Measurements from ENCODE around the gene CCDC110.
A peak's percentile ranks its signal among the peaks of the same experiment; 100 is the strongest.

DNA sequence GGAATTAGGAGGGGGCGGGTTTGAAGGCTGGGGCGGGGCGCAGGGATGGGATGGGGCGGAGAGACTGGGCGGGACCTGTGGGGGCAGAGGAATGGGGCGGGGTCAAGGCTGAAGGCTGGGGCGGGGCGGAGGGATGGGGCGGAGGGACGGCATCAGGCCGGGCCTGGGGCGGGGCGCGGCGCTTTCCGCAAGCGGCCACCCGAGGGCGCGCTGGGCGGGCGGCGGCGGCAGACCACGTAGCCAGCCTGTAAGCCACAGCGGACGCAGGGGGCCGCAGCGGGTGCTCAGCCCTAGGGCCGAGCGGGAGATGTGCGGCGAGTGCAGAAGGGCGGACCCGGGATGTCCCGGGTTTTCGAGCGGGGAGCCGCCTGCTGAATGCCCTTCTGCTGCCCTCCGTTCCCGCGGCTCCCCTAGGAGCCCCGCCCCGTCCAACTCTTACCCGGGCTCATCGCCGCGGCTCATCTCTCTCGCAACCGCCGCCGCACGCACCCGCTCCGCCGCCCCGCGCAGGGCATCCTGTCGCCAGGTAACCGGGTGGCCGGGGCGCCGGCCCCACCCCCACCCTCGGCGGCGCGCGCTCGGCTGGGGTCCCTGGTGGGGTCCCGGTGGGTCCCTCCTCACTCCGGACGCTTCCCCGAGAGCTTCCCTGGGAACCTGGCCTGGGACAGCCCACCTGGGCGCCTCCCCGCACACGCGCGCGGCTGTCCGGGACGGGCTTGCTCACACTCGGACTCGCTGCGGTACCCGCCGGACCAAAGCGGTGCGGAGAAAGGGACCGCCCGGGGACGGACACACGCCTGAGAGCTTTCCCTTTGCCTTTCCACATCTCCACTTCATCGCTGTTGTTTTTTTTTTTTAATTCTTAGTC is at the start of gene CCDC110:
- peak; percentile 46 to 96 (median 78) for TF ChIP-seq CTCF (IDR thresholded peaks at IDR 0.05)
- TF ChIP-seq POLR2A (IDR thresholded peaks at IDR 0.05): peak in 1 of 2 donors; percentile 51

All from heart left ventricle (tissue), 13 donors.